HFF-Myc (cell line): ENCODE measurements around the gene SRC.

Source experiments
- DNase-seq: peaks from one replicate; pipeline ENCODE4 v3.0.0-alpha.2; 2011; ENCODE audit warnings: low read depth; ENCODE audit errors: extremely low read depth
- H3K4me3 ChIP-seq: replicated peaks from 2 replicates; pipeline ENCODE4 v1.5.1; 2011; ENCODE audit warnings: low read depth, mild to moderate bottlenecking, control low read depth, low read length
- TF ChIP-seq, protein P1 (sequence below): IDR thresholded peaks from 2 replicates; pipeline ENCODE4 v1.5.1; 2012; ENCODE audit warnings: mild to moderate bottlenecking, low read depth, low read length, control low read depth; ENCODE audit errors: missing control alignments

SRC gene

GRCh38 chr20:37309936-37310590 lies 35.9 kb upstream of the SRC start:
- H3K4me3 ChIP-seq, result no peak overlapping the region
- DNase-seq, result no peak
- TF ChIP-seq, protein P1, sequence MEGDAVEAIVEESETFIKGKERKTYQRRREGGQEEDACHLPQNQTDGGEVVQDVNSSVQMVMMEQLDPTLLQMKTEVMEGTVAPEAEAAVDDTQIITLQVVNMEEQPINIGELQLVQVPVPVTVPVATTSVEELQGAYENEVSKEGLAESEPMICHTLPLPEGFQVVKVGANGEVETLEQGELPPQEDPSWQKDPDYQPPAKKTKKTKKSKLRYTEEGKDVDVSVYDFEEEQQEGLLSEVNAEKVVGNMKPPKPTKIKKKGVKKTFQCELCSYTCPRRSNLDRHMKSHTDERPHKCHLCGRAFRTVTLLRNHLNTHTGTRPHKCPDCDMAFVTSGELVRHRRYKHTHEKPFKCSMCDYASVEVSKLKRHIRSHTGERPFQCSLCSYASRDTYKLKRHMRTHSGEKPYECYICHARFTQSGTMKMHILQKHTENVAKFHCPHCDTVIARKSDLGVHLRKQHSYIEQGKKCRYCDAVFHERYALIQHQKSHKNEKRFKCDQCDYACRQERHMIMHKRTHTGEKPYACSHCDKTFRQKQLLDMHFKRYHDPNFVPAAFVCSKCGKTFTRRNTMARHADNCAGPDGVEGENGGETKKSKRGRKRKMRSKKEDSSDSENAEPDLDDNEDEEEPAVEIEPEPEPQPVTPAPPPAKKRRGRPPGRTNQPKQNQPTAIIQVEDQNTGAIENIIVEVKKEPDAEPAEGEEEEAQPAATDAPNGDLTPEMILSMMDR, result no peak

DNA sequence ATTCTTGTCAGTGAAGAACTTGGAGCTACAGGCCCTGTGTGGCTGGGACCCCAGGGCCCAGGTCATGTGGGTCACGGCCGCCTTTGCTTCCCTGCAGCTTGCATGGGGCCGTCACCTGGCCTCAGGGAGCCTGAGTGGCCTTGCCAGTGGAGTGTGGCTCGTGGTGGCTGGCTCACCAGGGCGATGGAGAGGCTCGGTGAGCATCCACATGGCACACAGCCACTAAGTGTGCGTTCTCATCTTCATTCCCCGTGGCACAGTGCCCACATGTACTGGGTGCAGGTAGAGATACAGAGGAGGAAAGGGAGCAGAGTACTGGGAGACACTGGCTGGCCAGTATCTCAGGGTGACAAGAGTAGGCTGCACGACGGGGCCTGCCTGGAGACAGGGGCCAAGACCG lies 35.0 kb upstream of the SRC start:
- TF ChIP-seq, protein P1, result no peak
- H3K4me3 ChIP-seq, result no peak overlapping the region
- DNase-seq, result no peak

DNA sequence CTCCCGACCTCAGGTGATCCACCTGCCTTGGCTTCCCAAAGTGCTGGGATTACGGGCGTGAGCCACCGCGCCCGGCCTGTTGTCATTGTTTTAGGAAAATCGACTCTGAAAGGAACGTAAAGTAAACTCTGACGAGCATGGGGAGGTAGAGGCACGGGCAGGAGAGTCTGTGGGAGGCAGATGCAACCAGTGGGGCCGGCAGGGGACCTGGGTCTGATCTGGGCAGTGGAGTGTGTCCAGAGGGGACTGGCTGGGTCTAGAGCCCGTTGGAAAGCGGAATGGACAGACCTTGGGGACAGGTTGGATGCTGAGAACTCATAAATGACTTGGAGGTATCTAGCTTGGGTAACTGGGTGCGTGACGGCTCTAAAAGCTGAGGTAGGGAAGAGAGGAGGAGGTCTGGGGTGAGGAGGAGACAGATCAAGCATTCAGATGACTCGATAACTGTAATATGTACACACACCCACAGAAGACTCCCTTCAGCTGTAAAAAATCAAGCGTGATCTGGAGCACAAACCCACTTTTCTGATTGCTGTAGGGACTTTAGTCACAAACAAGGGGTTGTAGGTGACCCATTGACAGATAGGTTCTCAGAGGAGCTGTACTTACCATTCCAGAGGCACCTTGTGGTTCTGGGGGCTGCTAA lies 34.1 kb upstream of the SRC start:
- TF ChIP-seq, protein P1, result no peak
- no peak overlapping the region for H3K4me3 ChIP-seq
- no peak for DNase-seq

- no peak overlapping the region for H3K4me3 ChIP-seq
- TF ChIP-seq, protein P1, result no peak
- DNase-seq, result no peak
Measured at GRCh38 chr20:37313546-37314091, 32.3 kb upstream of the SRC start.

DNA sequence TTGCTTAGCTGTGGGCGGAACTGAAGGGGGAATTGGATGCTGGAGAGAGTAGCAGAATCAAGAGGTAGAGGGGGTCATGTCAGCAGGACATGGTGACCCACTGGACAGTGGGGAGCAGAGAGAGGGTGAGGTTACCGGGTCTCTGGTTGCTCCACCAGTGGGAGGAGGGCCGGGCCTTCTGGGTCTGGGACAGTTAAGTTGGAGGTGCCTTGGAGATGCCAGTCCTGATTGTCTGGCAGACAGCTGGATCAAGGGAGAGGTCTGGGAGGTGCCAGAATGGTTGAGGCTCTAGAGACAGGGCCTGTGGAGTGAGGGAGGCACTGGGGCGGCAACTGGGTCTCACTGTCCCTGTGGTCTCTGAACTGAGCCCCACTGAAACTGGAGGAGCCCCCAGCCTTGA lies 31.8 kb upstream of the SRC start:
- no peak overlapping the region for H3K4me3 ChIP-seq
- TF ChIP-seq, protein P1, result no peak
- no peak for DNase-seq

GRCh38 chr20:37314617-37315016 lies 31.3 kb upstream of the SRC start:
- no peak overlapping the region for H3K4me3 ChIP-seq
- no peak for DNase-seq
- TF ChIP-seq, protein P1, result no peak
